AG04450 (cell line): ENCODE data around the gene TPM4. TPM values are rescaled to one million over a fixed set of nuclear protein-coding genes. Genes with fewer than 3 reads are reported as not detected.

ENCODE experiments used
- CTCF ChIA-PET: fragments of 300-600, 350-600 bp; formaldehyde crosslinking; extraction: SDS; loops from one replicate; lab custom pipeline; 2022; ENCODE audit warnings: antibody characterized with exemption, inconsistent platforms; lab: Charles Lee
- POLR2A ChIA-PET: fragments of 350-600 bp; formaldehyde crosslinking; extraction: SDS; loops from one replicate; lab custom pipeline; 2021; ENCODE audit warnings: antibody characterized with exemption, inconsistent platforms; lab: Yijun Ruan, JAX
- DNase-seq: peaks from one replicate; pipeline ENCODE4 v3.0.0-alpha.2; 2011; ENCODE audit warnings: low read depth, low spot score
- H3K27ac ChIP-seq: one replicate; pipeline ENCODE4 v1.5.1; 2012; ENCODE audit warnings: low read depth, low read length, control low read depth
- H3K27me3 ChIP-seq: one replicate; pipeline ENCODE4 v1.6.0; 2012; ENCODE audit warnings: low read length; ENCODE audit not compliant: control insufficient read depth, insufficient read depth
- H3K4me3 ChIP-seq: 2 replicates; pipeline ENCODE4 v1.5.1; 2011; ENCODE audit warnings: mild to moderate bottlenecking, low read depth, low read length, control low read depth
- H3K9me3 ChIP-seq: 2 replicates; pipeline ENCODE4 v1.5.1; 2012; ENCODE audit warnings: low read length; ENCODE audit not compliant: control insufficient read depth, insufficient read depth
- polyA plus RNA-seq: library from polyadenylated mRNA; depleted of rRNA; stranded (reverse); fragments of >200 nt; gene quantifications from 2 replicates; pipeline ENCODE4 v1.2.3, GENCODE V29; 2011
- TF ChIP-seq, protein P1 (sequence below): IDR thresholded peaks from 2 replicates; pipeline ENCODE4 v1.5.1; 2011; ENCODE audit warnings: low read depth, low read length, control low read depth, inconsistent platforms

Gene TPM4
- polyA plus RNA-seq, 1 experiment = 2,058 TPM

DNA sequence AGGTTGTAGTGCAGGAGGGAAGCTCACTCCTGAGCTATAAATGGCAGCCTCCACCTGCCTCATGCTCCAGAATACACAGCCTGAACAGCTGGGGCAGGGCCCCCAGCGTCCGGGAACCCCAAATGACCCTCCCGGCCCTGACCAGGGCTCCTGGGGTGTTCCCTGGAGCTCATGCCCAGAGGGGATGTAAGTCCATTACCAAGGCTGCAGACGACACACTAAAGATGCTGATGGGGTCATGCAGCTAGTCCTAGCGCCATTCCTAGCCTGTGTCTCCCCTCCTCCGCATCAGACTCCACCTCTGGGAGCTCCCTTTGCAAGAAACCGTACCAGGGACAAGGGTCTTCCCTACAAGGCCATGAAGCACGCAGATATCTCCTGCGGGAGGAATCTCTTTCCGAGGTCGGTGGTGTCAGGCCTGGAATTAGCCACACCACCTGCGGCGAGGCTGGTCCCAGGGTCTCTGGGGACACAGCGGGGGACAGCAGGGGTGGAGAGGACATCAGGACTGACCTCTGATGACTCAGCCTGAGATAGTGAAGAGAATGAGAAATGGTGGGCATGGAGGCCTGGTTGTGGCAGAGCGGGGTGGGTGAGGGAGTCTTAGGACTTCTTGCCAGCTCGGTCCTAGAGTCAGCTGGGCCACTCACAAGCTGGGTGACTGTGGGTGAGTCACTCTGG is 11.9 kb upstream of the TPM4 start:
- TF ChIP-seq, protein P1, sequence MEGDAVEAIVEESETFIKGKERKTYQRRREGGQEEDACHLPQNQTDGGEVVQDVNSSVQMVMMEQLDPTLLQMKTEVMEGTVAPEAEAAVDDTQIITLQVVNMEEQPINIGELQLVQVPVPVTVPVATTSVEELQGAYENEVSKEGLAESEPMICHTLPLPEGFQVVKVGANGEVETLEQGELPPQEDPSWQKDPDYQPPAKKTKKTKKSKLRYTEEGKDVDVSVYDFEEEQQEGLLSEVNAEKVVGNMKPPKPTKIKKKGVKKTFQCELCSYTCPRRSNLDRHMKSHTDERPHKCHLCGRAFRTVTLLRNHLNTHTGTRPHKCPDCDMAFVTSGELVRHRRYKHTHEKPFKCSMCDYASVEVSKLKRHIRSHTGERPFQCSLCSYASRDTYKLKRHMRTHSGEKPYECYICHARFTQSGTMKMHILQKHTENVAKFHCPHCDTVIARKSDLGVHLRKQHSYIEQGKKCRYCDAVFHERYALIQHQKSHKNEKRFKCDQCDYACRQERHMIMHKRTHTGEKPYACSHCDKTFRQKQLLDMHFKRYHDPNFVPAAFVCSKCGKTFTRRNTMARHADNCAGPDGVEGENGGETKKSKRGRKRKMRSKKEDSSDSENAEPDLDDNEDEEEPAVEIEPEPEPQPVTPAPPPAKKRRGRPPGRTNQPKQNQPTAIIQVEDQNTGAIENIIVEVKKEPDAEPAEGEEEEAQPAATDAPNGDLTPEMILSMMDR = no peak
- Histone ChIP-seq H3K27ac (peak overlapping the region; percentile 47), H3K27me3 (no peaks in the 10 kb centered on the region), H3K9me3 (peaks cover 11% of the 10 kb centered on the region), H3K4me3 (no peak overlapping the region)
- CTCF ChIA-PET = interaction anchor here (1.7 to 7.2 kb wide), 3 partner anchors 16 to 121 kb away, joined by 5 to 51 read pairs (median 11); partner anchors contain the start of gene FAM32A
- POLR2A ChIA-PET = interaction anchor here (0.5 to 4.6 kb wide), 6 partner anchors 10 to 131 kb away, joined by 3 to 52 read pairs (median 4); partner anchors contain the start of gene TPM4
- no peak for DNase-seq

DNA sequence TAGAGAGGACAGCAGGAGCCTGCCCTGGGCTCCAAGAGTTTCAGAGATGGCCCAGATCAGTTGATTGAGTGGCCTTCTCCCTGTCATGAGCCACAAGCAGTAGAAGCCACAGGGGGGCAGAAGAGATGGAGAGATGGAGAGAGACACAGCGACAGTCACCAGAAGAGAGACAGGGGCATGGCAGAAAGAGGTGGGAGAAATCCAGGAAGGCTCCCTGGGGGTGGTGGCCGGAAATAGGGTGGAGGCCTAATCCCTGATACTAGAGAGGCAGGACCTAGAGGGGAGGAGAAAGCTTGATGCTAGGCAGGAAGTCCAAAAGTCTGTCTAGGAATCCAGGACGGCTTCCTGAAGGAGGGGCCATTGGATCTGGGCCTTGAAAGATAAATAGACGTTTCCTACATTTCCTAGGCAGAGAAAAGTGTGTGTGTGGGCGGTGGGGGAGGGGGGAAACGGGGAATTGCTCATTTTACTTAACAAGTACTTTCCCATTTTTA is 9.6 kb upstream of the TPM4 start:
- peaks cover 11% of the 10 kb centered on the region for H3K9me3 ChIP-seq
- POLR2A ChIA-PET = interaction anchor here (0.6 to 4.6 kb wide), 8 partner anchors 8 to 975 kb away, joined by 3 to 52 read pairs (median 4); partner anchors contain the start of genes FAM32A and TPM4
- no peaks in the 10 kb centered on the region for H3K27me3 ChIP-seq
- DNase-seq = no peak
- TF ChIP-seq, protein P1 = peak; percentile 18; the same call in 1 of the 2 replicates
- H3K4me3 ChIP-seq = peak overlapping the region; percentile 90
- CTCF ChIA-PET = interaction anchor here (0.6 to 1.0 kb wide), 2 partner anchors 116 to 181 kb away, joined by 3 to 4 read pairs; no protein-coding TSS in a partner anchor
- H3K27ac ChIP-seq = peak overlapping the region; percentile 83

DNA sequence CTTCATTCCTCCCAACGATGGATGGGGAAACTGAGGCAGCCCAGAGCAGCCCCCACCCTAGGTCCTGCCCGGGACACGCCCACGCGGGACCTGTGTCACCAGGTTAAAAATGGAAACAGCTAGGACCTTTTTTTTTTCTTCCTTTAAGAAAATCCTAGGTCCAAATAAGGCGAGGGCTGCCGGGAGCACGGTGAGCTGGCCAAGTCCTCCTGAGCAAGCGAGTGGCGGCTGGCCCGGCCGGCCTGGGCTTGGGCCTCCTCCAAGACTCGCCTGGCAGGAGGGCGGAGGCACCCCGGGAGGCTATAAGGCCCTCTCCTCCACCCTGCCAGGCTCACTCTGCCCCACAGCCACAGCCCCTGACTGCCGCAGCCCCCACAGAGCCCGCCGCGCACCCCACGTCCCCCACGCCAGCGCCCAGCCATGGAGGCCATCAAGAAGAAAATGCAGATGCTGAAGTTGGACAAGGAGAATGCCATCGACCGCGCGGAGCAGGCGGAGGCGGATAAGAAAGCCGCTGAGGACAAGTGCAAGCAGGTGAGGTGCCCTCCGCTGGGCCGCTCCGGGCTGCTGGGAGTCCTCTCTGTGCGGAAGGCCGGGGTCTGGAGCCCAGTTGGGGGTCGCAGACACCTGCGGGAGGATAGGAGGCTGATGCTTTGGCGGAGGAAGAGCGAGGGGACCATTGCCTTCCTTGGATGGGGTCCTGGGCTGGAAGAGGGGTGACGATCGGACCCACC is 8.9 kb upstream of the TPM4 start:
- Histone ChIP-seq H3K27me3 (no peaks in the 10 kb centered on the region), H3K4me3 (peak overlapping the region; percentile 90), H3K9me3 (peaks cover 11% of the 10 kb centered on the region), H3K27ac (peak overlapping the region; percentile 83)
- TF ChIP-seq, protein P1 = no peak
- ChIA-PET POLR2A (interaction anchor here (0.6 to 4.6 kb wide), 8 partner anchors 9 to 975 kb away, joined by 3 to 52 read pairs (median 4); partner anchors contain the start of genes FAM32A and TPM4), CTCF (interaction anchor here (1.0 kb wide), 1 partner anchor 115 kb away, joined by 4 read pairs; no protein-coding TSS in a partner anchor)
- peak; percentile 82 for DNase-seq

DNA sequence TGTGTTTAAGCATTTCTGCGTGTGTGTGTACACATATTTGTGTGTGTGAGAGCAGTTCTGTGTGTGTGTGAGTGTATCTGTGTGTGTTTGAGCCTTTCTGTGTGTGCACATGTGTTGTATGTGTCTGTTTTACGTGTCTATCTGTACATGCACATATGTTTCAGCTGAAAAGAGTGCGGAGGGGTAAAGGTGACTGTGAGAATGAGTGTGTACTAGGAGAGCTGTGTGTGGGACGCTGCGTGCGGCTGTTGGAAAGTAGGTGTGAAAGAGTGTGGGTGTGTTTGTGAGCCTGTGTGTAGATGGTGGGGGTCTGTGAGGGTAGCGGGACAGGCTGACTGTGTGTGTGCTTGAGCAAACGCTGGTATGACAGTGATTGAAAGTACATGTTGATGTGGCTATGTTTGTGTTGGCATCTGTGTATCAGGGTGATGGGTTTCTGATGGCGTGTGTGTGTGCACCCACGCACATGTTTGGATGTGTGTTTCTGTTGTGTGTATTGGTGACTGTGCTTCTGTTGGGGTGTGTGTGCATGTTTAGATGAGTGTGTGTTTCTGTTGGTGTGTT is 7.5 kb upstream of the TPM4 start:
- no peak for DNase-seq
- peaks cover 8% of the 10 kb centered on the region; the same call in 1 of the 2 replicates for H3K9me3 ChIP-seq
- ChIA-PET POLR2A (no interaction called here), CTCF (no interaction called here)
- H3K4me3 ChIP-seq = peak overlapping the region; percentile 90
- TF ChIP-seq, protein P1 = no peak
- peak overlapping the region; percentile 31 for H3K27ac ChIP-seq
- H3K27me3 ChIP-seq = no peaks in the 10 kb centered on the region
